GM12801 (cell line): Measurements from ENCODE around the gene SCAMP2.

Source experiments
- TF ChIP-seq, protein P1 (sequence below): IDR thresholded peaks from one replicate; pipeline ENCODE4 v1.5.1; 2011; ENCODE audit warnings: control low read depth; ENCODE audit not compliant: insufficient read length; ENCODE audit errors: extremely low read depth

SCAMP2 gene

GRCh38 chr15:74888716-74889115, 15.6 kb upstream of the SCAMP2 start:
- TF ChIP-seq, protein P1, sequence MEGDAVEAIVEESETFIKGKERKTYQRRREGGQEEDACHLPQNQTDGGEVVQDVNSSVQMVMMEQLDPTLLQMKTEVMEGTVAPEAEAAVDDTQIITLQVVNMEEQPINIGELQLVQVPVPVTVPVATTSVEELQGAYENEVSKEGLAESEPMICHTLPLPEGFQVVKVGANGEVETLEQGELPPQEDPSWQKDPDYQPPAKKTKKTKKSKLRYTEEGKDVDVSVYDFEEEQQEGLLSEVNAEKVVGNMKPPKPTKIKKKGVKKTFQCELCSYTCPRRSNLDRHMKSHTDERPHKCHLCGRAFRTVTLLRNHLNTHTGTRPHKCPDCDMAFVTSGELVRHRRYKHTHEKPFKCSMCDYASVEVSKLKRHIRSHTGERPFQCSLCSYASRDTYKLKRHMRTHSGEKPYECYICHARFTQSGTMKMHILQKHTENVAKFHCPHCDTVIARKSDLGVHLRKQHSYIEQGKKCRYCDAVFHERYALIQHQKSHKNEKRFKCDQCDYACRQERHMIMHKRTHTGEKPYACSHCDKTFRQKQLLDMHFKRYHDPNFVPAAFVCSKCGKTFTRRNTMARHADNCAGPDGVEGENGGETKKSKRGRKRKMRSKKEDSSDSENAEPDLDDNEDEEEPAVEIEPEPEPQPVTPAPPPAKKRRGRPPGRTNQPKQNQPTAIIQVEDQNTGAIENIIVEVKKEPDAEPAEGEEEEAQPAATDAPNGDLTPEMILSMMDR: no peak

GRCh38 chr15:74885461-74885860, 12.3 kb upstream of the SCAMP2 start:
- TF ChIP-seq, protein P1: no peak

DNA sequence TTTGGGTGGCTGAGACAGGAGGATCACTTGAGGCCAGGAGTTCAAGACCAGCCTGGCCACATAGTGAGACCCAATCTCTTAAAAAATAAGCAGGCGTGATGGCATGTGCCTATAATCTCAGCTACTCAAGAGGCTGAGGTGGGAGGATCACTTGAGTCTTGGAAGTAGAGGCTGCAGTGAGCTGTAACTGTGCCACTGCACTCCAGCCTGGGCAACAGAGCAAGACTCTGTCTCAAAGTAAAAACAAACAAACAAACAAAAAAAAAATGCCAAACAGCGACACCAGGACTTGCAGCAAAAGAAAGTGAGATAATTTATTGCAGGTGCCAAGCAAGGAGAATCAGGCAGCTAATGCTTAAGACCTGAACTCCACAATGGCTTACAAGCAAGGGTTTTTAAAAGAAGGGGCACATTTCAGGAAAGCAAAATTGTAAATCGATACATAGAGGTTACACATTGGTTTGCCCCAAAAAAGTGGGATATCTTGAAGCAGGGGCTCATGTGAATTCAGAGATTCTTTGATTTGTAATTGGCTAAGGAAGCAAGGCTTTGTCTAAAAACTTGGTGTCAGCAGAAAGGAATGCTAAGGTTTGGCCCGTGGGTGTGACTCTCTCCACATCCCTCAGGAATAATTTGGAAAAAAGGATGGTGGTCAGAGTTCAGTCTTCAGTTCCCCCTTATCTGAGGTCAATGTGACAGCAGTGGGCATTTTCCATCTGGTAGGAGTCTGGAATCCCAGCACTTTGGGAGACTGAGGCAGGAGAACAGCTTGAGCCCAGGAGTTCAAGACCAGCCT, 11.5 kb upstream of the SCAMP2 start:
- TF ChIP-seq, protein P1: no peak

- TF ChIP-seq, protein P1: no peak
Measured at GRCh38 chr15:74882528-74882927, 9.4 kb upstream of the SCAMP2 start.

DNA sequence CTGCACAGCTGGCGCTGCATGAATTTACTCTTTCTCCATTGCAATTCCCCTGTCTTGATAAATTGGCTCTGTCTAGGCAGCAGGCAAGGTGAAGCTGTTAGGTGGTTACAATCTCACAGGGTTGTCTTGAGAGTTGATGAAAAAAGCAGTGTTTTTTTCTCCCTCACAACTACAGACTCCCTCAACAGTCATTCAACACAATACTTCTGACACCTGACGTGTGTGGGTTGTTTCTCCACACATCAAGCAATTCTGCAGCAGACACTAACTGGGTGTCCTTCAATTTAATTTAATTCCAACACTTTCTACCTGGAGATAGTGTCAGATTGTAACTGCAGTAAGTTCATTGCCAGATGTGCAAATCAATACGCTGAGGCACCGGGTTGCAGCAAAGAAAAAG, 5.1 kb upstream of the SCAMP2 start:
- TF ChIP-seq, protein P1: no peak

DNA sequence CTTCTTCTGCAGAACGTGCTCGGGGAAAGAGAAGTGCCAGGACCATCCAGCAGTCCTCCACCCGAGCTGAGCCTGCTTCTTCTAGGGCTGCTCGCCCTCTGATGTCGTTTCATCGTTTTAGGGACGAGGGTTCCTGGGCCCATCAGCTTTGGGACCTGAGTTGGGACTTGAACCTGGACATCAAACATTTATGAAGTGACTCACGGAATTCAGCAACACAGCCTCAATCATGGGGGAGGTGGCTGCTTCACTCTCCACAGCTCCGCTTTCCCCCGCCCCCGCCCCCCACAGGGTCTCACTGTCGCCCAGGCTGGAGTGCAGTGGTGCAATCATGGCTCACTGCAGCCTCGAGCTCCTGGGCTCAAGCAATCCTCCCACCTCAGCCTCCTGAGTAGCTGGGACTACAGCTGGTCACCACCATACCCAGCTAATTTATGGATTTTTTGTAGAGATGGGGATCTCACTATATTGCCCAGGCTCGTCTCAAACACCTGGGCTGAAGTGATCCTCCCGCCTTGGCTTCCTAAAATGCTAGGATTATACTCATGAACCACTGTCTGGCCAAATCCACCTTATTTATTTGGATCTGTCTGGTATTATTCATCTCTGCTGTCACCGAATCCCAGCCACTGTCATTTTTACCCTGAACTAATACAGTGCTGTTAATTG, 725 bp upstream of the SCAMP2 start:
- TF ChIP-seq, protein P1: no peak

DNA sequence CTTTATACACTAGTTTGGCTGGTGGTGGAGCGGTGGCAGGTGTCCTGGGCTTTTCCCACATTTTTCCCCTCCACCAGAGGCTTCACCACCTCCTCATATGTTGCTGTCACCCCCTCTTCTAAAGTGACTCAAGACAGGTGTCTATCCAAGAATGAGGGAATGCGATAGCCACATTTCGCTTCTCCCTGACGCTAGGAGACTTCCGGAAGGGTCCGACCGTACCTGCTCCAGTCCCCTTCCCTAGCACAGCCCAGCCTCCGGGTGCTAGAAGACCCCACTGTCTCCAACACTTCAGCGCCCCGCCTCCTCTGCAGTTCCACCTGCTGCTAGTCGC, 496 bp downstream of the SCAMP2 start:
- TF ChIP-seq, protein P1: no peak
